RWPE2 (cell line): Measurements from ENCODE around the gene ARHGAP11A.

Experiments
- ATAC-seq: fragments of 200-7000 bp; cut with Tn5 transposase; 3 replicates; pipeline ENCODE4 v1.9.1; 2021; ENCODE audit warnings: low read depth
- DNase-seq: peaks from one replicate; pipeline ENCODE4 v3.0.0-alpha.2; 2020; ENCODE audit warnings: low spot score
- H3K27ac ChIP-seq: fragments of 450-650 bp; 2 replicates; pipeline ENCODE4 v1.5.1; 2017; ENCODE audit warnings: mild to moderate bottlenecking; ENCODE audit not compliant: poor library complexity, severe bottlenecking
- H3K27me3 ChIP-seq: fragments of 250-450 bp; sonication (Bioruptor Pico); 2 replicates; pipeline ENCODE4 v1.5.1; 2021; ENCODE audit warnings: mild to moderate bottlenecking, moderate library complexity; ENCODE audit not compliant: insufficient read depth, poor library complexity, severe bottlenecking
- H3K36me3 ChIP-seq: fragments of 250-450 bp; sonication (Bioruptor Pico); 2 replicates; pipeline ENCODE4 v1.5.1; 2020; ENCODE audit warnings: low read depth, mild to moderate bottlenecking, moderate library complexity
- H3K4me1 ChIP-seq: fragments of 250-450 bp; sonication (Bioruptor Pico); 2 replicates; pipeline ENCODE4 v1.5.1; 2021; ENCODE audit warnings: mild to moderate bottlenecking, moderate library complexity; ENCODE audit not compliant: insufficient read depth, poor library complexity, severe bottlenecking
- H3K4me3 ChIP-seq: fragments of 250-450 bp; sonication (Bioruptor Pico); 2 replicates; pipeline ENCODE4 v1.5.1; 2021; ENCODE audit warnings: mild to moderate bottlenecking, moderate library complexity; ENCODE audit not compliant: severe bottlenecking
- H3K9me3 ChIP-seq: fragments of 250-450 bp; sonication (Bioruptor Pico); 2 replicates; pipeline ENCODE4 v1.5.1; 2021; ENCODE audit warnings: mild to moderate bottlenecking, moderate library complexity; ENCODE audit not compliant: severe bottlenecking
- TF ChIP-seq, protein P1 (sequence below): fragments of 450-650 bp; IDR thresholded peaks from one replicate; pipeline ENCODE4 v1.5.1; 2017; ENCODE audit warnings: mild to moderate bottlenecking, moderate library complexity; ENCODE audit not compliant: poor library complexity, severe bottlenecking

The ARHGAP11A gene

DNA sequence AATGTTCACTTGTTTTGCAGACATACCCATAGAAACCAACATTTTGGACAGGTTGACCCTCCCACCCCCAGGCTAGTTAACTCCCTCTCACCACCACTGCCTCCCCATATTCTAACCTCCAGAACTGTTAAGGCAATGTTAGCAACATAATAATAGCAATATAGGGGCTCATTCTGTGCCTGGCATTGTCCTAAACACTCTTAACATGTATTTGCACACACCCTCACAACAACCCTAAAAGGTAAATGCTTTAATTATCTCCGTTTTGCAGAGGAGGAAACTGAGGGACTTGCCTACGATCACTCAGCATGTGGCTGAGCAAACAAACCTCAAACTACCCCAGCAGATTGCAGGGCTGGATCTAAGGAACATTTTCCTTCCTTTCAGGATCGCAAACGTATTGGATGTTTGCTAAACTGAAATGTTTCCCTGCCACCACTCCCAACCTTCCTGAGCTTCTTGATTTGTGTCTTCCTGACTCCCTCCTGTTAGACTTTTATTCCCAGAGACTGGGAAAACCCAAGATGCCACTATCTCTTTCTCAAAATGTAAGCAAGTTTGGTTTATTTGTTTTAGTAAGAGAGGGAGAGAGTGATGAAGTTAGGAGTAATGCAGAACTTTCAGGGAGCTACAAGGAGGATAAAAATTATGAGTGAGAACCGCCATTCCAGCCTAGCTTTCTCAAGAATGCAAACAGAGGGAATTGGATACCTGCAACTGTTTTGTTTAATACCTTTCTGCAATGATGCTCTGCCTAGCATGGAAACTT is 27.5 kb downstream of the ARHGAP11A start:
- H3K4me1 ChIP-seq: peaks cover 16% of the 10 kb centered on the region

DNA sequence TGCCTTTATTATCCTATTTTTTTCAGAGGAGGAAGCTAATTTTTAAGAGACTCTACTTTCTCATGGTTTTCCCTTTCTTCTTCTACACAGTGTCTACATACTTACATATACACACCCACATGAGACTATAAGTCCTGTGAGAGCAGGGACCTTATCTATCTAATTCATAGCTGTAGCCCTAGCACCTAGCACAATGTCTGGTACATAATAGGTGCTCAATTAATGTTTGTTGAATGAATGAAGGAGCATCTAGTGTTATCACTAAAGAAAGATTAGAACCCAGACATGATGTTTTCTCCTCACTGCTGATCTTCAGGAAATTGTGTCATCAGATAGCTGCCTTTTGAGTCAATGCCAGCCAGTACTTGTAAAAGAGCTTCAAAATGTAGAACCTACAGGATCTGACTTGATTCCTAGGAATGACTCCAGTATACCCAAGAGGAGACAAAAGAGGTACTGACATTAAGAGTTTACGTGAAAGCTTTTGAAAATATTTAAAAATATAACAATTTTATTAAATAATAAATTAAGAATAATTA is 28.7 kb downstream of the ARHGAP11A start:
- Histone ChIP-seq H3K4me3 (no peak overlapping the region), H3K9me3 (no peaks in the 10 kb centered on the region), H3K27ac (peak overlapping the region; percentile 13), H3K27me3 (no peaks in the 10 kb centered on the region), H3K4me1 (peaks cover 16% of the 10 kb centered on the region), H3K36me3 (peaks cover 21% of the 10 kb centered on the region)
- ATAC-seq: peak; percentile 36; the same call in 2 of the 3 replicates
- TF ChIP-seq, protein P1, sequence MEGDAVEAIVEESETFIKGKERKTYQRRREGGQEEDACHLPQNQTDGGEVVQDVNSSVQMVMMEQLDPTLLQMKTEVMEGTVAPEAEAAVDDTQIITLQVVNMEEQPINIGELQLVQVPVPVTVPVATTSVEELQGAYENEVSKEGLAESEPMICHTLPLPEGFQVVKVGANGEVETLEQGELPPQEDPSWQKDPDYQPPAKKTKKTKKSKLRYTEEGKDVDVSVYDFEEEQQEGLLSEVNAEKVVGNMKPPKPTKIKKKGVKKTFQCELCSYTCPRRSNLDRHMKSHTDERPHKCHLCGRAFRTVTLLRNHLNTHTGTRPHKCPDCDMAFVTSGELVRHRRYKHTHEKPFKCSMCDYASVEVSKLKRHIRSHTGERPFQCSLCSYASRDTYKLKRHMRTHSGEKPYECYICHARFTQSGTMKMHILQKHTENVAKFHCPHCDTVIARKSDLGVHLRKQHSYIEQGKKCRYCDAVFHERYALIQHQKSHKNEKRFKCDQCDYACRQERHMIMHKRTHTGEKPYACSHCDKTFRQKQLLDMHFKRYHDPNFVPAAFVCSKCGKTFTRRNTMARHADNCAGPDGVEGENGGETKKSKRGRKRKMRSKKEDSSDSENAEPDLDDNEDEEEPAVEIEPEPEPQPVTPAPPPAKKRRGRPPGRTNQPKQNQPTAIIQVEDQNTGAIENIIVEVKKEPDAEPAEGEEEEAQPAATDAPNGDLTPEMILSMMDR: no peak
- DNase-seq: no peak

More for the DNA sequence above, 27.5 kb downstream of the ARHGAP11A start:
- Histone ChIP-seq H3K27me3 (no peaks in the 10 kb centered on the region), H3K27ac (peak overlapping the region; percentile 13), H3K36me3 (peaks cover 32% of the 10 kb centered on the region), H3K4me3 (no peak overlapping the region), H3K9me3 (no peaks in the 10 kb centered on the region)
- no peak for ATAC-seq
- TF ChIP-seq, protein P1: no peak
- no peak for DNase-seq

- Histone ChIP-seq H3K4me3 (no peak overlapping the region), H3K36me3 (0 out of 2 replicates have a peak, but pooled peaks cover 3% of the 10 kb centered on the region), H3K9me3 (no peaks in the 10 kb centered on the region), H3K27me3 (no peaks in the 10 kb centered on the region), H3K4me1 (peaks cover 16% of the 10 kb centered on the region), H3K27ac (no peak overlapping the region)
- DNase-seq: no peak
- ATAC-seq: no peak
- TF ChIP-seq, protein P1: no peak
These were observed 31.0 kb downstream of the ARHGAP11A start for GRCh38 chr15:32646291-32646690.

DNA sequence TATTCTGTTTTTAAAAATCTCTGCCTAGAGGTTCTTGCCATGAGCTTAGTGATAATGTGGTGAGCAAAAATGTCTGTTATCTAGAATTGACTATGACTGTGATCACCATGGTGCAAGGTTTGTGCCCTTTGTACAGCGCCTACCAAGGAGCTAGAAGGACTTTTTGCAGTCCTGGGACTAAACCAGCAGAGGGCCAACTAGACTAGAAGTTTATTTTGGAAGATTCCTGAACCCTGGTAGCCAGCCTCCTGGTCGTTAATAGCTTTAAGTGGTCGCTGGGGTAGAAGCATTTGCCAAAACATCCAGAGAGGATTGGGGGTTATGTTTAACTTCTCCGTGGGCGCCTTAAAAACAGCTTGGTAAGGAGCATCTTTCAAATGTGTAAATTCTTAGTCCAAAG is 34.0 kb downstream of the ARHGAP11A start:
- H3K4me3 ChIP-seq: no peak overlapping the region
- H3K9me3 ChIP-seq: no peaks in the 10 kb centered on the region
- H3K27me3 ChIP-seq: no peaks in the 10 kb centered on the region
- H3K27ac ChIP-seq: no peak overlapping the region
- TF ChIP-seq, protein P1: peak; percentile 59
- DNase-seq (no peak), ATAC-seq (0 out of 3 replicates have a peak, but pooled peaks have one; percentile 25)
- H3K4me1 ChIP-seq: peaks cover 20% of the 10 kb centered on the region
- 0 out of 2 replicates have a peak, but pooled peaks cover 3% of the 10 kb centered on the region for H3K36me3 ChIP-seq
